Parathyroid adenoma (tissue), 2 donors: ENCODE results near the gene ATG12.
A peak's percentile ranks its signal among the peaks of the same experiment; 100 is the strongest.

ENCODE experiments used
- H2AFZ ChIP-seq: fragments of 300-600 bp; sonication (generic); one replicate; pipeline ENCODE4 v1.7.0; 2017; ENCODE audit warnings: antibody characterized with exemption, mild to moderate bottlenecking
- H3K27ac ChIP-seq: fragments of 300-600 bp; sonication (generic); one replicate; pipeline ENCODE4 v1.7.0; 2017
- H3K27me3 ChIP-seq: fragments of 300-600 bp; sonication (generic); one replicate; pipeline ENCODE4 v1.7.0; 2017; ENCODE audit warnings: low read length; ENCODE audit not compliant: control insufficient read depth, insufficient read depth
- H3K36me3 ChIP-seq: fragments of 300-600 bp; sonication (generic); one replicate; pipeline ENCODE4 v1.7.0; 2017; ENCODE audit warnings: low read length; ENCODE audit not compliant: control insufficient read depth, insufficient read depth
- H3K4me1 ChIP-seq: fragments of 300-600 bp; sonication (generic); one replicate; pipeline ENCODE4 v1.7.0; 2017; ENCODE audit warnings: control low read depth
- H3K4me2 ChIP-seq: fragments of 300-600 bp; sonication (generic); one replicate; pipeline ENCODE4 v1.7.0; 2017; ENCODE audit warnings: low read length
- H3K4me3 ChIP-seq: fragments of 300-600 bp; sonication (generic); one replicate; pipeline ENCODE4 v1.7.0; 2017; ENCODE audit warnings: low read depth, low read length
- H3K79me2 ChIP-seq: fragments of 300-600 bp; sonication (generic); one replicate; pipeline ENCODE4 v1.7.0; 2017; ENCODE audit warnings: control low read depth
- H3K9ac ChIP-seq: fragments of 300-600 bp; sonication (generic); one replicate; pipeline ENCODE4 v1.7.0; 2017; ENCODE audit warnings: mild to moderate bottlenecking
- H3K9me3 ChIP-seq: fragments of 300-600 bp; sonication (generic); one replicate; pipeline ENCODE4 v1.7.0; 2017; ENCODE audit warnings: low read length; ENCODE audit not compliant: control insufficient read depth
- CTCF ChIP-seq: fragments of 300-600 bp; sonication (generic); IDR thresholded peaks from one replicate; pipeline ENCODE4 v1.7.0; 2017; ENCODE audit warnings: antibody characterized with exemption, mild to moderate bottlenecking
- donor health status: primary hyperparathyroidism.

The ATG12 gene

GRCh38 chr5:115815693-115816225, 25.6 kb downstream of the ATG12 start:
- no peaks in the 10 kb centered on the region for H3K79me2 ChIP-seq
- no peaks in the 10 kb centered on the region for H3K9me3 ChIP-seq
- no peaks in the 10 kb centered on the region for H3K4me1 ChIP-seq
- TF ChIP-seq CTCF = no peak
- peak overlapping the region; percentile 90 for H2AFZ ChIP-seq
- no peaks in the 10 kb centered on the region for H3K36me3 ChIP-seq
- peak overlapping the region; percentile 61 for H3K27ac ChIP-seq
- no peaks in the 10 kb centered on the region for H3K27me3 ChIP-seq
- peak overlapping the region; percentile 42 for H3K4me3 ChIP-seq
- H3K4me2 ChIP-seq = peak overlapping the region; percentile 71
- no peak overlapping the region for H3K9ac ChIP-seq

GRCh38 chr5:115815006-115815692, 26.2 kb downstream of the ATG12 start:
- Histone ChIP-seq H3K4me1 (no peaks in the 10 kb centered on the region), H3K9me3 (no peaks in the 10 kb centered on the region), H3K27me3 (no peaks in the 10 kb centered on the region), H2AFZ (peak overlapping the region; percentile 90), H3K27ac (no peak overlapping the region), H3K9ac (no peak overlapping the region), H3K36me3 (no peaks in the 10 kb centered on the region), H3K4me2 (peak overlapping the region; percentile 71), H3K79me2 (no peaks in the 10 kb centered on the region), H3K4me3 (no peak overlapping the region)
- no peak for TF ChIP-seq CTCF

DNA sequence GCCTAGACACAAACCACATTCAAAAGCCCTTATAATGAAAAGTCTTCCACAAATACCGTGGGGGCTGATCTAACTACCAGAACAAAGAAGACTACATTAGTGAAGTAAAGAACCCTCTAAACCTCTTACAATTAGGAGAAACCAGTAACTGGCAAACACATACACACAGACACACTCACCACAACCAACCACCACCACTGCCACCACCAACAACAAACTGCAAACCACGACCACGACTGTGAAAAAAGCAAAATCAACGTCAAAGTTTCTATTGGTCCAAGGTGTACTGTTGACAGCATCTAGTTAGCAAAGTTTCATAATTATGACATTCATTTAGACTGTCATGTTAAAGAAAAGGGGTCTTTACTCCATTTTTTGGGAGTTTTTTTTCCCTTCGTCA, 27.6 kb downstream of the ATG12 start:
- H3K4me1 ChIP-seq = no peaks in the 10 kb centered on the region
- no peaks in the 10 kb centered on the region for H3K27me3 ChIP-seq
- H3K9ac ChIP-seq = no peak overlapping the region
- H3K9me3 ChIP-seq = no peaks in the 10 kb centered on the region
- no peak overlapping the region for H2AFZ ChIP-seq
- H3K4me3 ChIP-seq = no peak overlapping the region
- H3K36me3 ChIP-seq = no peaks in the 10 kb centered on the region
- H3K79me2 ChIP-seq = no peaks in the 10 kb centered on the region
- no peak overlapping the region for H3K4me2 ChIP-seq
- no peak overlapping the region for H3K27ac ChIP-seq
- TF ChIP-seq CTCF = no peak

- no peaks in the 10 kb centered on the region for H3K27me3 ChIP-seq
Observed at GRCh38 chr5:115812372-115812771, 29.0 kb downstream of the ATG12 start.

More at GRCh38 chr5:115812372-115812771, 29.0 kb downstream of the ATG12 start:
- TF ChIP-seq CTCF = no peak
- H3K4me2 ChIP-seq = no peak overlapping the region
- no peak overlapping the region for H2AFZ ChIP-seq
- H3K79me2 ChIP-seq = no peaks in the 10 kb centered on the region
- H3K4me1 ChIP-seq = no peaks in the 10 kb centered on the region
- no peaks in the 10 kb centered on the region for H3K9me3 ChIP-seq
- no peak overlapping the region for H3K4me3 ChIP-seq
- H3K9ac ChIP-seq = no peak overlapping the region
- H3K36me3 ChIP-seq = no peaks in the 10 kb centered on the region
- no peak overlapping the region for H3K27ac ChIP-seq
